DMS53 (cell line): ENCODE data around the gene ENDOG.
"Not testable (repeated sequence)": the region's sequence is repeated elsewhere in the genome, so short reads cannot be mapped to it uniquely, and the experiment has no call there.

ENCODE experiments used
- DNase-seq: peaks from one replicate; lab custom pipeline; 2025; lab: John Stamatoyannopoulos, UW

ENDOG gene

DNA sequence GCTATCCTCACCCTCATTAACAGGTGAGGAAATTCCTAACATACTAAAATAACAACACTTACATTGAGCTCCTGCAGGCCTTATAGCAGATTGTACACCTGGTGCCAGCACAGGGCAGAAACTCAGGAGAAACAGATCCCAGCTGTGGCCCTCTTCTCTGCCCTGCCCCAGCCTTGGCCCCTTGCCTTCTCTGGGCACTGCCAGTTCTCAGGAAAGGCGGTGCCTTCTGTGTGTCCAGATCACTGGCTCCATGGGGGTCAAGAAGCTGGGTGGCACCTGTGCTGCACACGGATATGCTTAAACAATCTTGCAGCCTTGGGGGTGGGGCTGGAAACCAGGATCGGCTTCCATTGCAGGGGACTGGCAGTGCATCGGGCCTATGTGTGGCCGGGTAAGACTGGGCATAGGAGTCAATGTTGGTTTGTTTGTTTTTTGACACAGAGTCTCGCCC is 44.1 kb downstream of the ENDOG start:
- no peak for DNase-seq

DNA sequence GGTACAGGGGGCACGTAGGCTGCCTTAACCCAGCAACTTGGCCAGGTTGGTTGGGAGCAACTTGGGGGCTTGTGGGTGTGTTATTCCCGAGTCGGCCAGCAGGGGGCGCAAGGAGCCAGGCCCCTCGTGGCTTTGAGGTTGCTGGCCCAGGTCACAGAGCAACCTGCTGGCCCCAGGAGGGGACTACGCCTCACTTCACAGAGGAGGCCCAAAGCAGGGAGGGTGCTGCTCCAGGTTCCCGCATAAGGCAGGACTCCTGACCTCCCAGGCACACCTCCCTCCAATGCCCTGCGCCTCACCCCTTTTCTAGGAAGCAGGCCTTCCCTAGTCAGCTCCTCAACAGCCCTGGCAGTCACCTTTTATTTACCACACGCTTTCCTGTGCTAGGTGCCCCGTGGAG is 45.3 kb downstream of the ENDOG start:
- DNase-seq = peak; percentile 85

DNA sequence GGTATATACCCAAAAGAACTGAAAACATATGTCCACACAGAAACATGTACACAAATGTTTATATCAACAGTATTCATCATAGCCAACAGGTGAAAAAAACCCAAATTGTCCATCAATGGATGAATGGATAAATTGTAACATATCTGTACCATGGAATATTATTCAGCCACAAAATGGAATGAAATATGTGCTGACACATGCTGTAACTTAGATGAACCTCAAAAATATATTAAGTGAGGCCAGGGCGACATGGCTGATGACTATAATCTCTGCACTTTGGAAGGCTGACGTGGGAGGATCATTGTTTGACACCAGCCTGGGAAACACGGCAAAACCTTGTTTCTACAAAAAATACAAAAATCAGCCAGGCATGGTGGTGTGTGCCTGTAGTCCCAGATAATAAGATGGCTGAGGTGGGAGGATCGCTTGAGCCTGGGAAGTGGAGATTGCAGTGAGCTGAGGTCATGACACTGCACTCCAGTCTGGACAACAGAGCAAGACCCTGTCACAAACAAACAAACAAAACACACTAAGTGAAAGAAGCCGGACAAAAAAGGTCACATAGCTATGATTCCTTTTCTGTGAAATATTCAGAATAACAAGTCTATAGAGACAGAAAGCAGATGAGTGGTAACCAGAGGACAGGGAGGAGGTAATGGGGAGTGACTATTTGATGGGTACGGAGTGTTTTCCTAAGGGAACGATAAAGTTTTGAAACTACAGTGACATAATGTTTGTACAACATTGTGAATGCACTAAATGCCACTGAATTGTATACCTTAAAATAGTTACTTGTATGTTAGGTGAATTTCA is 52.0 kb downstream of the ENDOG start:
- no peak for DNase-seq

- DNase-seq = not testable (repeated sequence)
Measured at GRCh38 chr9:128870941-128871265, 52.6 kb downstream of the ENDOG start.
